Hematopoietic multipotent progenitor cell treated with erythropoietin and hydrocortisone succinate and interleukin-3 and kit ligand, for 6 days (in vitro differentiated cells): ENCODE measurements around the gene PARD6A.

Experiments
- DNase-seq: peaks from one replicate; pipeline ENCODE4 v3.0.0-alpha.2; 2015

PARD6A gene

DNA sequence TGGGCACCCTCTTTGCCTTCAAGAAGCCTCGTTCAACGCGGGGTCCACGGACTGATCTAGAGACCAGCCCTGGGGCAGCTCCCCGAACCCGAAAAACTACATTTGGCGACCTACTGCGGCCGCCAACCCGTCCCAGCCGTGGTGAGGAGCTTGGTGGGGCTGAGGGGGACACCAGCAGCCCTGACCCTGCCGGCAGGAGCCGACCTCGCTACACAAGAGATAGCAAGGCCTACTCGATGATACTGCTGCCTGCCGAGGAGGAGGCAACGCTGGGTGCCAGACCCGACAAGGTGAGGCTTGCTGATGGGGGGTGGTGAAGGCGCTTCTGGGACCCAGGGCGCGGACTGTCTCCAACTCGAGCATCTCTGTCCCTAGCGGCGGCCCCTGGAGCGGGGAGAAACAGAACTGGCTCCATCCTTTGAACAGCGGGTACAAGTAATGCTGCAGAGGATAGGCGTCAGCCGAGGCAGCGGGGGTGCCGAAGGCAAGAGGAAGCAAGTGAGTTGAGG is 6.3 kb upstream of the PARD6A start:
- DNase-seq, result no peak

DNA sequence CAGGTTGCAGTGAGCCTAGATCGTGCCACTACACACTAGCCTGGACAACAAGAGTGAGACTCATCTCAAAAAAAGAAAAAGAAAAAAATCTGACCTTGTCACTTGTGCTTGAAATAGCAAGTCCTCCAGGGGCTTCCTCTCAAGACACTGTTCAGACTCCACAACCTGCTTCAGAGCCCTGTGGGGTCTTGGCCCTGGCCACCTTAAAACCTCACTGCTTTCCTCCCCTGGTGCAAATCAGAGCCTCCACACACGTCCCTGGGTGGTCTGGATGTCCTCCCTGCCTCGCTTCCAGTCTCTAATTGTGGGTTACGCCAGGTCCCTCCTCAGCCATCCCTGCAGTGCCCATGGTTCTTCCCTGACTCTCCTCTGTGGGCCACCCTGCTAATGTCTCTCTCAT is 5.4 kb upstream of the PARD6A start:
- DNase-seq, result no peak

DNA sequence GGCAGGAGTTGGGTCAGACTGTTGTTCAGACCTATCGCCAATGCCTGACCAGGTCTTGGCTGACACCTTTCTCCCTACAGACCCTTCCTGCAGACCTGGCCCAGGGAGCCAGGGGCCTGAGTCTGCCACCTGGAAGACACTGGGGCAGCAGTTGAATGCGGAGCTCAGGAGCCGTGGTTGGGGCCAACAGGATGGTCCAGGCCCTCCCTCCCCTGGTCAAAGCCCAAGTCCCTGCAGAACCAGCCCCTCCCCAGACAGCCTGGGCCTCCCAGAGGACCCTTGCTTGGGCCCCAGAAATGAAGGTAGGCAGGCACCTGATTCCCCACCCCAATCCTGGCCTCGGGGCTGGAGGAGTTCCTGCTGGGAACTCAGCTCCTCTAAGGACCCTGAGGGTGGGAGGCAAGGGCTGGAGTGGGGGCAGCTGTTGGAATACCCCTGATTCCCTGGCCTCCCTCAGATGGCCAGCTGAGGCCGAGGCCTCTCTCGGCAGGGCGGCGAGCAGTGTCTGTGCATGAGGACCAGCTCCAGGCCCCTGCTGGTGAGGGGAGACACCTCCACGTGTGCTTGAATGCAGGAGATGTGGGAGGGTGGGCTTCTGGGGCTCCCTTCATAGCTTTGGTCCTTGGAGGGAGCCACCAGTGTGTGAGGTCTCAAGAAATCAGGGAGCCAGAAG is 4.3 kb upstream of the PARD6A start:
- DNase-seq, result no peak

DNA sequence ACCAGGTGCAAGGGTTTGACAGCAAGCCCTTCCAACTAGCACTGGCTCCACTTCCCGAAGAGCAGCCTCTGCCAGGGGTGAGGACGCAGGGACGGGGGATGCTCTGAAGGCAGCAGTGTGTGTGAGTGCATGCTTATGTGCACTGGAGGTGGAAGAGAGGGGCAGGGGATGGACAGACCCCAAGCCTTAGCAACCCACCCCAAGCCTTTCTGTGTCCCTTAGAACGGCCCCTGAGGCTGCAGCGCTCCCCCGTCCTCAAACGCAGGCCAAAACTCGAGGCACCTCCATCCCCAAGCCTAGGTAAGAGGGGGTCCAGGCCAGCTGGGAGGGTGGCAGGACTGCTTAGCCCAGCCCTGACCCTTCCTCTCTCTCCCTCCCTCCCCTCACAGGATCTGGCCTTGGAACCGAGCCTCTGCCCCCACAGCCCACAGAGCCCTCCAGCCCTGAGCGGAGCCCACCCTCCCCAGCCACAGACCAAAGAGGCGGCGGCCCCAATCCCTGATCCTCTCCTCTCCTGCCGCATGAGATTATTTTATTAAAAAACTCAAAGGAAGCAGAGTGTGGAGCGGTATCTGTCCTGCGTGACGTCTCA is 3.6 kb upstream of the PARD6A start:
- no peak for DNase-seq

DNA sequence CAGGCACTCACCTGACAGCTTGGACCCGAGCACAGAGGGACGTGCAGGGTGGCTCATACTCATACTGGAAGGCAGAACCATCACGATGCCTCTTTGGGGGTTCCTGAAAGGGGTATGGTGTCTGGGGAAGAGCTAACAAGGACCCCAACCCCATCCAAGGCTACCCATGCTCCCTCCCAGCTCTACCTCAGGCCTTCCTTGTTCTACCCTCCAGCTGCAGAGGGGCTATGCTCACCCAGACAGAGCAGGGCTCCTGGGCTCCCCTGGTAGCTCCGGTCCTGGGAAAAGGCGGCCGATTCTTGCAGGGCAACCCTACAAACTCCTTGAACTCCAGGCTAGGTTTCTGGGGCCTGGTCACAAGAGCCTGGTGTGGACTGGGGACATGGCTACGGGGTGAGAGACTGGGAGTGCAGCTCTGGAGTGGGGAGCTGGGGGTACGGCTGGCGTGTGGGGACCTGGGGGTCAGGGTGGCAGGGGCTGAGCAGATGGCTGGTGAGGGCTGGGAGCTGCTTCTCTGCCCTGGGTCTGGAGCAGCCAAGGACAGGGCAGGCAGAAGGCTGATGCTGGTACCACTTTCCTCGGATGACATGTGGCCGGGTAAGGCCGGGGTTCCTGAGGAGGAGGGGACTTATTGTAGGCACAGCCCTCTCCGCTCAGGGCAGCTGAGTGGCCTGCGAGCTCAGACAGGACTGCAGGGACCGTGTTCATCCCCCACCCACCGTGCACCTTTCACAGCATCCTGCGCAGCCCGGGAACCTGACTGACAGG is 2.8 kb upstream of the PARD6A start:
- no peak for DNase-seq

DNA sequence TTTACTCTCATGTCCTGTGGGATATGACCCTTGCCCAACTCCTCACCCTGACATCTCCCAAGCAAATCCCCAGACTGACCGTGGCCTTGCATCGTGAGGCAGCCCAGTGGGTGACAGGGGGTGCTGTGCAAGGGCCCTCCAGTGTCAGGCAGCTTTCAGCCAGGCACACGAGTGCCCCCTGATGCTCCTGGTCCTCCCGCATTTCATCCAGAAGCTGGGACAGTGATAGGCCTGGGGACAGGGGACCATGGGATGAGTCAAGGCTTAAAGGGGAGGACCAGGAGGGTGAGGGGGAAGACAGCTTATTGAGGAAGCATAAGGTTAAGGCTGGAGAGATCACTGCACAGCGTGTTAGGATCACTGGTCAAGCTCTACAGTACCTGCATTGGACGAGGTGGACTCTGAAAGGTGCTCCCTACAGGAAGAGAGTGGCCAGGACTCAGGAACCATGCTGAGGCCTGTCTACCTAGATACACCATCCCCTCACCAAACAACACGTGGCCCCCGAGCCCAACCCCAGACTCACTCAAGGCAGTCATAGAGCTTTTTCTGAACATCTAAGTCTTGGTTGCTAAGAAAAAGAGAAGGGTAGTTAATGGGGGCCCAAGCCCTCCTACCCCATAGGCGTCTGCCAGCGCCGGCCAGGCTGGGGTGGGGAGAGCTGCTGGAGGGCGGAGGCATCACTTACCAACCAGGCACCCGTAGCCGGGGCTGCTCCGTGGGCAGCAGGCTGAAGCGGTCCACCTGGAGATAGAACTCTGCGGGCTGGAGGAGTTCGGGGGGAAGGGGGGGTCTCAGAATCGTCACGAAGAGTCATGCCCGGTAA is 1.7 kb upstream of the PARD6A start:
- peak; percentile 42 for DNase-seq

DNA sequence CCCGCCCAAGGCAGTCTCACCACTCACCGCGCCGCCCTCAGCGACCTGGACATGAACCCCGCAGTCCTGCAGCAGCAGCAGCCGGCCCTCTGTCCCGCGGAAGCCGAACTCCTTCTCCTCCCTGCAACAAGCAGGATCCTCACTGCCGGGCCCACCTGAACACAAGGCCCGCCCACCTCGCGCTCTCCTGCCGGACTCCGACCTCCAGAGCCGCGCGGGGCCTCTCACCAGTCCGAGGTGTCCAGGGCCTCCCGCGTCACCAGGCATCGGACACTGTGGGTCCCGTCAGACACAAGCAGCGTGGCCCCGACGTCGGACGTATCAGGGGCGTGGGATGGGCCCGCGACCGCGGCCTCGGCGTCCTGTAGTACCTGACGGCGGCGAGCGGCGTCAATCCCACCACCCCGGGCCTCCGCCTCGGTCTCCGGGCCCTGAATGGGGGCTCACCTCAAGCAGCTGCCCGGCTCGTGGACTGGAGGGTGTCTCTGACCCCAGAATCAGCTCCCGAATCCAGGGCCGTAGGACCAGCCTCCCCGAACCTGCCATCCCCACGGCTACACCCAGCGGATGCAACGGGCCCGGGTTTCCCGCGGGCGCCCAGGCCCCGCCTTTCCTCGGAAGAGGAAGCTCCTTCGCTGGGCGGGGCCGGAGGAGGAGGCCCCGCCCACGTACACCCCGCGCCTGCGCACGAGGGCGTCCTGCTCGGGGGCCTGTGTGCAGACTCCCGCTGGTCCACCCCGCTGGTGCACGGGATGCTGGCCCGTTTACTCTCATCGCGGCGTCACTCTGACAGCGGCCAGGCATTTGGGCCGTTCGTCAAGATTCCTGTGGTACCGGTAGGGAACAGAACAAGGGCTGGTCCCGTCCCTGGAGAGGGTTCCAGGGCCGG is 841 bp upstream of the PARD6A start, which contains the start of gene ACD:
TSS of gene ACD (minus strand) at position 586 of the 889 bp plus-strand sequence. CDS start at position 546, 40 bp downstream.
- peak; percentile 93 for DNase-seq

DNA sequence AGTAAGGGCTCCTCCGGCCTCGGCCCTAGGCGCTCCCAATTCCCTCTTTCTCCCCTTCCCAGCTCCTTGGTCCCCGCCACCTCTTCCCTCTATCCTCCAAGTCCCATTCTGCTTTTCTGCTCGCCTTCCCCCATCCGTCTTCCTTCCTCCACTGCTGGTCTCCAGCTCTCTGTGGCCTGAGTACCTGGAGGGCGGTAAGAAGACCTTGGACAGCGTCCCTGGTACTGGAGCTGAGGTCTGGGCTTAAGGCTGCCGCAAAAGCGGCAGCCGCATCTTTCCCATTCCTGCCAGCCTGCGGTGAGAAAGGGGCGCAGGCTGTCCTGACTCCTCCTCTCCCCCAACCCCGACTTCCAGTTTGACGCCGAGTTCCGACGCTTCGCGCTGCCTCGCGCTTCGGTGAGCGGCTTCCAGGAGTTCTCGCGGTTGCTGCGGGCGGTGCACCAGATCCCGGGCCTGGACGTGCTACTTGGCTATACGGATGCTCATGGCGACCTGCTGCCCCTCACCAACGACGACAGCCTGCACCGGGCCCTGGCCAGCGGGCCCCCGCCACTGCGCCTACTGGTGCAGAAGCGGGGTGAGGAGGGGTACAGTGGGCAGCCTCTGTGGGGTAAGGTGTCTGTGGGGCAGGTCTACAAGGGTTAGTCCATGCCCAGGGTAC is 471 bp downstream of the PARD6A start:
- DNase-seq, result peak; percentile 59

DNA sequence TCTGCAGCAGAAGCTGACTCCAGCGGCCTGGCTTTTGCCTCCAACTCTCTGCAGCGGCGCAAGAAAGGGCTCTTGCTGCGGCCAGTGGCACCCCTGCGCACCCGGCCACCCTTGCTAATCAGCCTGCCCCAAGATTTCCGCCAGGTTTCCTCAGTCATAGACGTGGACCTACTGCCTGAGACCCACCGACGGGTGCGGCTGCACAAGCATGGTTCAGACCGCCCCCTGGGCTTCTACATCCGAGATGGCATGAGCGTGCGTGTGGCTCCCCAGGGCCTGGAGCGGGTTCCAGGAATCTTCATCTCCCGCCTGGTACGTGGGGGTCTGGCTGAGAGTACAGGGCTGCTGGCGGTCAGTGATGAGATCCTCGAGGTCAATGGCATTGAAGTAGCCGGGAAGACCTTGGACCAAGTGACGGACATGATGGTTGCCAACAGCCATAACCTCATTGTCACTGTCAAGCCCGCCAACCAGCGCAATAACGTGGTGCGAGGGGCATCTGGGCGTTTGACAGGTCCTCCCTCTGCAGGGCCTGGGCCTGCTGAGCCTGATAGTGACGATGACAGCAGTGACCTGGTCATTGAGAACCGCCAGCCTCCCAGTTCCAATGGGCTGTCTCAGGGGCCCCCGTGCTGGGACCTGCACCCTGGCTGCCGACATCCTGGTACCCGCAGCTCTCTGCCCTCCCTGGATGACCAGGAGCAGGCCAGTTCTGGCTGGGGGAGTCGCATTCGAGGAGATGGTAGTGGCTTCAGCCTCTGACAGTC is 1.3 kb downstream of the PARD6A start:
- DNase-seq, result no peak

DNA sequence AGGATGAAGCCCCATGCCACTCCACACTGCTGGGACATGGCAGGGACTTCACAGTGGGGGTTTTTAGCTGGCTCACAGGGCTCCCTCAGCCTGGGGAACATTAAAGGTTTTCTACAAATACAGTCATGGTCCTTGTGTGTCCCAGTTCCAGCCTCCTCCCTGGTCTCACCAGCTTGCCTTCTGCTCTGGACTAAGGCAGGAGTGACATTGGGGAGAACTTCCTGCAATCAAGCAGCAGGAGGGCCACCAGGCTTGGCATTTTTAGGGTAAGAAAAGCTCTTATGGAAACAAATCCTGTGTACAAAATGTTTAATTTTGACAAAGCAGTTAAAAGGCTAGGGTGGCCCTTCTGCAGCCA is 1.9 kb downstream of the PARD6A start:
- no peak for DNase-seq

DNA sequence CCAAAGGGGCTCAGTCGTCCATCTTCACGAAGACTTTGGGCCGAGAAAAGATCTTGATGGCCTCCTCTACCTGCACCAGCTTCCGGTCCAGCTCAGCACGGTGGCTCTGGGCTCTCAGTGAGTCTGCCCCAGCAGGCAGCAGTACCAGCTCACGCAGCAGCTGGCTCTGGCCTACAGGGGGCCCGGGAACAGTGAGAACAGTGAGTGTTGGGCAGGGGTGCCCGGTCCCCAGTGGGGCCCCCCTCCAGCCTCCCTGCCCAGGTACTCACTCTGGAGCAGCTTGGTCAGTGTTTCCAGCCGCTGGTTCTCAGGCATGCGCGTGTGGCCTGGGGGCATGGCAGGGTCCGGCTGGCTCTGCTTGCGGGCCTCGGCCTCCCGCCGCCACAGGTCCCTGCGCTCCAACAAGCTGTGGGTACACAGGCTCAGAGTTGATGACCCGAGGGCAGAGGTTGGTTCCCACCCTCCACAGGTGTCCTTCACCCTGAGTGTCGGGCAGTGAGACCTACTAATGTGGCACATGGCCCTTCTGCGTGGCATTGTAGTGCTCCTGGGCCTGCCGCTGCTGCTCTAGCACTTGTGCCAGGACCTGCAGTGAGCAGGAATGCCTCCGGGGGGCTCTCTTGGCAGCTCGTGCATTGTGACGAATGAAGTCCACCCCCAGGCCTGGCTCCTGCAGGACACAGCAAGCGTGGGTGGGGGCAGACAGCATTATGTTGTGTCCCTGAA is 2.6 kb downstream of the PARD6A start:
- DNase-seq, result peak; percentile 71

DNA sequence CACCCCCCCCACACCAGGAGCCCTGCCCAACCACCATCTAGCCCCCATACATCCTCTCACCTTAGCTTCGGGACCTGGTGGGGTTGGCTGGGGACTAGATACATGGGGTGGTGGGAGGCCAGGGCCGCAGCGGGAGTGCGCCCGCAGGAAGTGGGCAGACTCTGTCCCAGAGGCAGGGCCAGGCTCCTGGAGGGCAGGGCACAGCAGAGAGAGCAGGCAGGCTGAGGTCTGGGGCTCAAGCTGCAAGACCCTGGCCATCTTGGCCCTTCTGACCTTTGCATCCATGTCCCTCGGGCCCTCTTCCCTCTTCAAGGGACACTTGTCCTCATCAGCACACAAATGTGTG is 3.1 kb downstream of the PARD6A start:
- no peak for DNase-seq

DNA sequence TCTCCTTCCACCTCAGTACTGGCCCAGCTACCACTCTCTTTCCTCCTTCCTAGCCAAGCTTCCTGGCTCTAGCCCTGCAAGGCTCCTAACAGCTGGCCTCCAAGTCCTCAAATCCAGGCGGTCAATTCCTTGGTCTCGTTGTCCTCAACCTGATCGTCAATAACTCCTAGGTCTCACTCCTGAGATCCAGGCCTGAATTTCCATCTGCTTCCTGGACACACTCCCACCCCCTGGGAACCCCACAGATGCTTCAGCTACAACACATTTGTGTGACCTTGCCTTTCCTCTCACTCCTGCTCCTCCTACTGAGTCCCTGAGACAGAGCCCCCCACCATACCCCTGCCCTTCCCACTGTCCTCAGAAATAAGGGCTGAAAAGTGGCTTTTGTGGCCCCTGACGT is 3.5 kb downstream of the PARD6A start:
- no peak for DNase-seq

DNA sequence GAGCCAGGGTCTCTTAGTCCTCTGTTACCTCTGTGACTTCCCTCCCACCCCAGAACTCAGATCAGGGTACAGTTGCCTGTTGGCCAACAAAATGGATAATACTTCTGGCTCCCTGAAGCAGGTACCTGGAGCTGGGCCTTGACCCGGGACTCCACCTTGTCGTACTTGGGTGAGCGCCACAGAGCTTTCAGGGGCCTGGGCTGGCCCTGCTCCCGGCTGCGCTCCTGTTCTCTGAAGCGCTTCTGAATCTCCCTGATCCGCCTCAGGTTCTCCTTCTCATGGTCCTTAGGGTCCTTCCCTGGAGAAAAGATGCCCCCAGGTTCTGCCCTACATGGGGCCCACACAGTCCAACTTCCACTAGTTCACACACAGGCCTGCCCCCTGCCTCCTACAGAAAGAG is 4.1 kb downstream of the PARD6A start:
- DNase-seq, result no peak

DNA sequence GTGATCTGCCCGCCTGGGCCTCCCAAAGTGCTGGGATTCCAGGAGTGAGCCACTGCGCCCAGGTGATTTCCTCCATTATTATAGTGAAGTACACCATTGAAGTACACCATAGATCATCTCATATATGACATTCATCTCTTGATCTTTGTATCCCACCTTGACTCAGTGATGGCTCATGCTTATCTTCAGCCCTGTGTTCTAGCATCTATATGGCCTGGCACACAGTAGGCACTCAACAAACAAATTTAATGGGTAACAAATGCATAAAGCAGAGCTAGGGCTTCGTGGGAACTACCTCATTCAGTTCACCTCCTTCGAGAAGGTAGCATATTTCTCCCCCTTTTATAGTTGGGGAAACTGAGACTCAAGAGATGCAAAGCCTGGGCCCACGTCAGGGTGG is 4.8 kb downstream of the PARD6A start:
- no peak for DNase-seq

DNA sequence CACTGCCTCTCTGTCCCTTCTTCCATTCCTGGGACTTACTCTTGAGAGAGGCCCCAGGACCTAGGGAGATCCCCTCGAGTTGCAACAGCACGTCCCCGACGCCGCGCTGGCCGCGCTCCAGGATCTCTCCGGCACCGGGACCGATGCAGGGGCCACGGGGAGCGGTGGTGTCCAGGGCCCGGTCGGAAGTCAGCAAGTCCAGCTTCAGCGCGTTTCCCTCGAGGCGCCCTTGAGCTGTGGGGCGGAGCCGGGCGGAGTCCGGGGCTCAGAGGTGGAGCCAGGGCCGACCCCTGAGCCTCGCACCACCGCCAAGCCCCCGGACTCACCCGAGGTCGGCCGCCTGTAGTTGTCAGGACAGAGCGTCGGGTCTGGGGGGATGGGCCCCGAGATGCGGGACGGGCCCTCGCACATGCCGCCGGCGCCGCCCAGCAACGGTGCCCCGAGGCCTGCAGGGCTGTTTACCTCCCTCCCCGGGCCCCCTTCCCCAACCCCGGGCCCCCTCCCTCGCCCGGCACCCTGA is 5.3 kb downstream of the PARD6A start:
- peak; percentile 43 for DNase-seq

DNA sequence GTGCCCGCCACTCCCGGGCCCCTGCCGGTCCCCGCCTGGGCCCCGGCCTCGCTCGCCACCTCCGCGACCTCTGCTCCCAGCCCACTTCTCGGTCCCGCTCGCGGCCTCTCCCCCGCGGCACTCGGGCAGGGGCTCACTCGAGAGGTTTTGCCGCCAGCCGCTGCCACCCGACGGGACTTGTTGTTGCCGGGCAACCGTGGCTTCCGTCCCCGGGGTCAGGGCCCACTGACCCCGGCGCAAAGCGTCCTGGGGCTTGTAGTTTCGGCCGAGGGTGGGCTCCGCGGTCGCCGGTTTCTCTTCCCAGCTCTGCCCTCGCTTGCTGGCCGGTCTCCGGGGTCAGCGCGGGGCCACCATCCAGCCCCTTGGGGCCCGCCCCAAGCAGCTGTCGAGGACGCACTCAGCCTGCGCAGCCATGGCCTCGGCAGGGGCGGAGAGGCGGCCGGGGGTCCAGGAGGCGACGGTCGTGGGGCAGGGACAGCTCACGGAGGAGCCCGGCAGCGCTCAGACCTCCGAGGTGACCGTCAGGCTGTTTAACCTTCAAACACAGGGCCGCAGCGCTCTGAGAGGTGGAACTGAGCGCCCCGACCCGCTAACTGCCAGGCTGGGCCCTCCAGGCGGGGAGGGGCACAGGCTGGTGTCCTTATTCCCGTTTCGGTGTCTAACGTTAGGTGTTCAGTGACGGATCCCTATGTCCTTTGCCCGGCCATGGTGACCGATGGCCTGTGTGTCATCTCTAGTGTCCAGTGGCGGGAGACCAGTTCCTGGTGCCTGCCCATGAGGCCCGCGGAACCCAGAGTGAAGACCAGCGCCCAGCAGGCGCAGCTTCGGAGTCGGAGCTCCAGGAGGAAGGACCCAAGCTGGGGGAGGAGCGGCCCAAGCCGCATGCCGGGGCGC is 6.0 kb downstream of the PARD6A start, which contains the start of the genes C16orf86 and ENKD1:
TSS of gene C16orf86 (plus strand) at position 256 of the 894 bp plus-strand sequence. CDS start at position 413, 157 bp downstream.
TSS of gene ENKD1 (minus strand) at position 192 of the 894 bp plus-strand sequence. CDS start 308 bp downstream, outside the sequence.
- DNase-seq, result peak; percentile 94

DNA sequence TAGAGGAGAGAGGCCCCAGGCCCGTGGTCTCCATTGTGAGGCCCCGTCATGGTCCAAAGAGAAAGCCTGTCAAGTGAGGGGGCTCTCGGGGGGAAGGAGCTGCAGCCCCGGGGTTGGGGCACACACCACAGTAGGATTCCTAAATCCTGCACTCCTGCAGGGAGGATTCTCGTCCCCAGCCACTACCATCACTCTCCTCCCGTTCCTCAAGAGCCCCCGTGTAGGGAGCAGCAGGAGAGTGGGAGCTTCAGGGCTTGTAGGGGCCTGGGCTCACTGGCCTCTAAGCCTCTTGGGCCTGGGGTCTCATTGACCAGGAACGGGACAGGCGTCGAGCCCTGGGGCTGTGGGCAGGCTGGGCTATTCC is 6.7 kb downstream of the PARD6A start:
- no peak for DNase-seq
